Esophagus mucosa (tissue), 1 donor: Measurements from ENCODE around the gene MYPN. TPM values are rescaled to one million over a fixed set of nuclear protein-coding genes. Genes with fewer than 3 reads are reported as not detected.
"Not testable (repeated sequence)": the region's sequence is repeated elsewhere in the genome, so short reads cannot be mapped to it uniquely, and the experiment has no call there.

Experiments
- ATAC-seq: fragments of 200-7000 bp; cut with Tn5 transposase; one replicate; pipeline ENCODE4 v1.9.1; 2020
- total RNA-seq: library from RNA; stranded (reverse); gene quantifications from one replicate; pipeline ENCODE4 v1.2.4, GENCODE V29; 2023
- donor health status: DM: yes; HTN: yes; CAD: no.

Gene MYPN
- total RNA-seq, 1 donor from 2014 or later, result 0.08 TPM

DNA sequence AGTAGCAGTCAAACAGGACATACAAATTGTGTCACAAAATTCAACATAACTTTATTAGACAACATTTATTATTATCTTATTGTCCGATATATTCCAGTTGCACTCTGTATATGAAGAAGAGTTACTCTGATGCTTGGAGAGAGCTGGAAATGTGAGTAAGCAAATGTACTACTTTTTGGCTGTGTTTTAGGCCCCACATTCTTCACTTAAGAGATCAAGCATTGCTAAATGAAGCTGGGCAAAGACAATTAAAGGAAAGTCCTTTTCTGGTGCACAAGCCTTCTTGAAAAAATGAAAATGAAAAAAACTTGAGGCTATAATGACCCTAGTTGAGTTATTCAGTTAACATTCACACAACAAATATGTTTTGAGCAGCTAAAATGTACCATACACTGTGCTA lies 26.1 kb downstream of the MYPN start:
- ATAC-seq, result no peak

DNA sequence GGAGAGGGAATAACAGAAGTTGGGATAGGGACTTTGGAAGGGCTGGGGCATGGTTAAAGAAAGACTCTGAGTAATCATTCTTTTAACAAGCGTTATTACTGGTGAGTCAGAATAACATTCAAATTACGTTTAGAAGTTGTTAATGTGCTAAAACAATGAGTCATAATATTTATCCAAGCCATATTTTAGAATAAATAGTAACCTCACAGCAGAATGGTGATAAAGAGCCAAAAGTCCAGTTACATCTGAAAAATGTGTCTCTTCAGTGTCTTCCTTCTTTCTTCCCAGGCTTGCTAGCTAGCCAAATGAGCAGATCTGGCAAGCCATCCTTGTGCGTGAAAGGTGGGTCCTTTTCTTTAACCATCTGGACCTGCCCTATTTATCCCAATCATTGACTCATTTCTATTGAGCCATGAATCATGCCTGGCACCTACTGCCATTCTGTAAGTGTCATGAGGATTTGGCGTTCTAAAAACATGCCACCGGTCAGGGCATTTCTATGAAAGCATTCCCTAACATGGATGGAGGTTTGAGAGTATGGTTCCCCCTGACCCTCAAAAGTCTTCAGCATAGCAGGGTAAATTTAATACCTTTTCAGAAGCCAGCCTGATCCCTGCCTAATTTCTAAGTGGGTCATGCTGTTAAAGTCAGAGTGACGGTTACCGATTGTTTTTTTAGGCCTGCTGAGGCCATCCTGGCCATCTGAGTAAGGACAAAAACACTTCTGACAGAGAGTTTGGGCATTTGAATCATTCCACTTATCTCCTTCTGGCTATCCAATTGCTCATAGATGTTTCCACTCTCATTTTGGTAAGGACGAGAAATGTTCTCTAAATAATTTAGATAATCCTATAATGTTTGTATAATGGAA lies 26.9 kb downstream of the MYPN start:
- ATAC-seq, result peak; percentile 89

DNA sequence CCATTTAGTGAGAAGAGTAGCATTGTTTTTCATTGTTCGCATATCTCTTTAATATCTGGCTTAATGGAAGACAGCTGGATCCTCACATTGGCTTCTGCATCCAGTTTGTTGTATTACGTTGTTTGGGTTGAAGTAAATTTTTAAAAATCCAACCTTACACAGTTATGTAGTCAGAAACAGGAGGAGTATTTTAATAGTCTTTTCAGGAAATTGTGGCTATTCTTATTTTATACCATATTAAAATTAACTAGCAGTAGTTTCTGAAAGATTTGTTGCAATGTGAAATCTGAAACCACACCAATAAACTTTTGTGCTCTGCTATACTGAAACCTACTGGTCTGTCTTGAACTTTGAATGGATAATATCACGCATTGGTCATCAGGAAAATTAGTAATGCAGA lies 27.9 kb downstream of the MYPN start:
- ATAC-seq, result no peak

DNA sequence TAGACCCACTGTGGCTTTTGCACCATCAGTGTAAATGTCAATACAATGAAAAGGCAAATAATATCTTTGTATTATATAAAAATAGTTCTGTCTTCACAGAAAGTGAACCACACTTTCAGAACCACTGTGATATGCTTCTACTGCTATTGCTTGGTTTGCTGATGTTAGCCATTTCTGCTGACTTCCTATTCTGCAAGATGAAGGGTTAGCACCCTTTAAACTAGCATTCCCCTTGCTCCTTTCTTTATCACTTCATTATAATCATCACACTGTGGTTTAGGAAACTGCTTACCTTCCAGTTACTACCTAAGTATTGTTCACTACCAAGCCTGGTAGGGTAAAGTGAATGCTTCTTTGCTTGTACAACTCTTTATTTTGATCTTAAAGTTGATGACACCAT lies 29.2 kb downstream of the MYPN start:
- ATAC-seq, result no peak

DNA sequence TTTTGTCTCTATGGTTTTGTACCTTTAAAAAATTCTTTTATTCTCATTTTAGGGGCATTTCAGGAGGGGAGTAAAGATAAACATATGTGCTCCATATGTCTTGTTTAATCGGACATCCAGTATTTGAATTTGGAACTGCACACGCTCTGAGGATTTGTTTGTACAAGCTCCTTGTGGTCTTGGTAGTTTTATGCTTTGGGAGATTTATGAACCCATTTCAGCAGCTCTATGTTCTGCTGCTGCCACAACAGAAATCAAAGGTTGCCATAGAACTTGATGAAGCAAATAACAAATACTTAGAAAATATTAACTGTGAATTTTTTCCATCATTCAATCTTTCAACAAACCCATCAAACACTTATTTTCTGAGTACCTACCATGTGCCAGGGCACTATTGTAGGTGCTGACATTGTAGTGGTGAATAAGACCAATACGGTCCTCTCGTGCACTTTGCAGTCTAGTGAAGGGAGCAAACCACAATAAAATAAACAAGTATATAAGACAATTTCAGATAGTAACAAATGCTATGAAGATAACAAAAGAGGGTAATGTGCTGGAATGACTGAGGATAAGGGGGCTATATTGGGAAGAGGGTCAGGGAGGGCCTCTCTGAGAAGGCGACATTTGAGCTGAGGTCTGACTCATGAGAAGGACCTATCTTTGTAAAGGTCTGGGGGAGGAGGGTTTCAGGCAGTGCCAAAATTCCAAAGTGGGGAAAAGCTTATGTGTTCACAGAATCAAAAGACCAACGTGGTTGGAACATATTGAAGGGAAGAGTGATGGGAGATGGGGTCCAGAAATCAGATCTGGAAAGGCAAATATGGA lies 30.4 kb downstream of the MYPN start:
- ATAC-seq, result no peak

DNA sequence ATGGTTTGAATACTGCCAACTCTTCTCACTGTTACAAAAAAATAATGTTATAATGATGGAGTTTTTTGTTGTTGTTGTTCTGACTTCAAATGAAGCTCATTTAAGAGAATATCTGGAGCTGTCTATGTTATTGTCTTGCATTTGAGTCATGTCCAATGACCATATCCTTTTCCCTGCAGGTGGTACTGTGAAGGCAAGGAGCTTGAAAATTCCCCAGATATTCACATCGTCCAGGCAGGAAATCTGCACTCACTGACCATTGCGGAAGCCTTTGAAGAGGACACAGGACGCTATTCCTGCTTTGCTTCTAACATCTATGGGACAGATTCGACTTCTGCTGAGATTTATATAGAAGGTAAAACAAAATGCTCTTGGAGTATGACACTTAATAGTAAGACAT lies 33.5 kb downstream of the MYPN start:
- ATAC-seq, result no peak

DNA sequence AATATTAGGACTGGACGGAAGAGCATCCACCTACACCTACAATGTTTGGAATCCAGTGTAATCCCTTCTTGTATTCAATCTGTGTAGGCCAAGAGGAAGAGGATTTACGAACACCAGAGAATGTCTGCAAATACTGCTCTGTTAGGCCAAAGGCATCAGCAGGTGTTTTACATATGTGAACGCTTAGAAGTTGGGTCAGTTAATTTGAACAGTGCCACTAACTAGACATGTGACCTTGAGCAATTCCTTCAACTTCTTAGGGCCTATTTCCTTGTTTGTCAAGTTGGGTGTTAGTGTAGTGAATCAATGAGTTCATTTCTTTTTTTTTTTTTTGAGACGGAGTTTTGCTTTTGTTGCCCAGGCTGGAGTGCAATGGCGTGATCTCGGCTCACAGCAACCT lies 35.4 kb downstream of the MYPN start:
- ATAC-seq, result no peak

DNA sequence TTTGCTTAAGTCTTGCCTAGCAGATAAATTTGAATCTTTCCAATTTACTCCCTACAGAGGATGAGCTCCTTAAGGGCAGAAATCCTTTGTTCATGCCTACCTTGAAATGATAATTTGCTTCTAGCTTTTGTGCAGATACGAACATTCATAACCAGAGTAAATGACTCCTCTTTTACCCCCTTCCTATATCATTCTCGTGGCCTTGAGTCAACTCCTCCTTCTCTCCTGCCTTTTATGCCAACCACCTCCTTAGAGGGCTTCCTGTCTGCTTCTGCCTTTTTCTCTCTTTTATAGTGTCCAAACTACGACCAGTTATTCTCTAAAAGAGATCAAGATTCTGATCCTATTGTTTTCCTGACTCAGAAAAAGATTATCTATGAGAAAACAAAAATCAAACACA lies 36.4 kb downstream of the MYPN start:
- ATAC-seq, result no peak

DNA sequence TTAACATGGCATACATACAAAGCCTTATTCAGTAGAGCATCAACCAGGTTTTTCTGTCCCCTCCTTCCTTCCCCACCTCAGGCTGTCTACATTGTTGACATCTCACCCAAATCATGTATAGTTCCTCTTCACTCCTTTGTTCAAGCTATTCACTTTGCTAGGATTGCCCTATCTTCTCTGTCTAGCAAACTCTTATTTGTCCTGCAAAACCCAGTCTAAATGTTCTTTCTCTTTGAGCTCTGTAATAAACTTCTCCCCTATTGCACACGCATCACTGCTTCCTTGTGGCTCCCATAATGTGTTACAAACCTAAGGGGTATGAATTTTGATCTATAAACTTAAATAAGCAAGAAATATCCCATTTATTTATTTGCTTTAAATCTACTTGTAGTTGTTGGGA lies 36.8 kb downstream of the MYPN start:
- no peak for ATAC-seq

DNA sequence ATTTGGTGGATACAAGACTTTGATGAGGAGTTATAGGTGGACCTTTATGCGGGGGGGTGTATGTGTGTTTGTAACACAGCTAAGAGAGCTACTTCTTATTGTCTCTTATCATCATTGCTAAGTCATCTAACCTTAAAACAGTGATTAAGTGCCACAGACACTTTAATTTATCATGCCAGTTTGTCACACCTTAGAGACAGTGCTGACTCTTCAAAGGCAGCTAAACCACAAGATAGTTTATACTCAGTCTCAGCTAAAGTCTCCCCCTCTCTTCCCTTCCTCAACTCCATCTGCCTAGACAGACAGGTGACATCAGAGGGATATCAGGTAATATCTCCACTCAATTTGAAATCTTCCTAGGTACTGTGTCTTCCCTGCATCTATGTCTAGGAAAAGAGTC lies 42.2 kb downstream of the MYPN start:
- no peak for ATAC-seq

DNA sequence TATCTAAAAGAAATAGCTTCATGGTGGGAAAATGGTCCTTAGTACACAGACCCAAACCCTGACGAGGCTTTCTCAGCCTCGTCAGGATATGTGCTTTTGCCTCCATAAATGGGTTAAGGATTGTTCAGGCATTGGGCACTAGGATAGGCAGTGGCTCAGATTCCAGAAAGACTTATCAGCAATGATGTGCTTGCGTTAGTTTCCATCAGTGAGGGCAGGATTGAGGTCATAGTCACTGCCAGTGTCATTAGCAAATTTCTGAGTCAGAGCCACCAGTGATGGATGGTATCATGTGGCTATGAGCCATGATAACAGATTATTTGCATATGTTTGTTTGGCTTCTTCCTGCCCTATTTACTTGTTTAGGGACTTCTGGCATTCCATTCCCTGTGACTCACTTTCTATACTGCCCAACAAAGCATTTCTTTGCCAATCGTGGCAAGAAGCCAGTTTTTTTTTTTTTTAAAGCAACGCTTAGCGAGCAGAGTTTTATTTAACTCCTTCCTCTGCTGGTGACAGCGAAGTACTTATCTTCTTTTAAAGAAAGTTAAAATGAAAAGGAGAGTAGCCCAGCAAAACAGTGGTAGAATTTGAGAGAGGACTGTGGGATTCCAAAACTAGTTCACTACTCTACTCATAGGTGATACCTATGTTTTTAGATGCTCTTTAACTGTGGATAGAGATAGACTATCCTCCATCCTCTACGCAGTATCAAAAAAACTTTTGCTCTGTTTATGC lies 44.4 kb downstream of the MYPN start:
- ATAC-seq, result peak; percentile 94

DNA sequence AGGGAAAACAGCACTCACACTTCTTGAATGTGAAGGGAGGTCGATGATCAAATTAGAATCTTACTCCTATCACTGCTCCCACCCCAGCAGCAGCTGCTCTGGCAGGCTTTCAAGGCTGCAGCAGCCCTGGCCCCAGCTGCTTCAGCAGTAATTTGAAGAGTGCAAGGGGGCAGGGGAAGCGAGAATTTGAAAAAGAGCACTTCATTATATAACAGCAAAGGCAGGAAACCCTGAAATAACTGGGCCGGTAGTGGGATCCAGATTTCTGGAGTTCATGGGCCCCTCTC lies 44.9 kb downstream of the MYPN start:
- ATAC-seq, result no peak

DNA sequence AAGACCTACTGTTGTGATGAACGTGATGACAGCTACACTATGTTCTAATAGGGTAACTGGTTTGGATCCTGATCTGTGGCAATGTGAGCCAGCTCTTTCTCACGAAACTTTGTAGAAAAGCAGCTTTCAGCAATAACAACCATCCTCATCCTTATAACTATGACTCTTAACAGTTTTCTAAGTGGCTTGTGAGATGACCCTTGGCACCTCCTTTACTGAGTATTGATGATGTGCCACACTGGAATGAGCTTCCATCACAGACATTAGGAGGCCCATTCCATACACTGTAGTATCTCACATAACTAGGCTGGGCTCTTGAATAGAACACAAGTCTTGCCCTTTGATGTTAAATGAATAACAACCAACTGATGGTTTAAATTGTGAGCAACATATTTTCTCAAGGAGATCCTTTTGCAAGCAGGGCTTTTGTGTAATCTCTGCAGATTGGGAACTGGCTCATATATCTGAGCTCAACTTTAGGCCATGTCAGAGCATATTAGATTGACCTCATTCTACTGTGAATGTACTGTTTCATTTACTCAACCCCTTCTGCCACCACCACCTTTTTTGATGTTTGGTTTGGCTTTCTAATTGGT lies 46.4 kb downstream of the MYPN start:
- ATAC-seq, result no peak

DNA sequence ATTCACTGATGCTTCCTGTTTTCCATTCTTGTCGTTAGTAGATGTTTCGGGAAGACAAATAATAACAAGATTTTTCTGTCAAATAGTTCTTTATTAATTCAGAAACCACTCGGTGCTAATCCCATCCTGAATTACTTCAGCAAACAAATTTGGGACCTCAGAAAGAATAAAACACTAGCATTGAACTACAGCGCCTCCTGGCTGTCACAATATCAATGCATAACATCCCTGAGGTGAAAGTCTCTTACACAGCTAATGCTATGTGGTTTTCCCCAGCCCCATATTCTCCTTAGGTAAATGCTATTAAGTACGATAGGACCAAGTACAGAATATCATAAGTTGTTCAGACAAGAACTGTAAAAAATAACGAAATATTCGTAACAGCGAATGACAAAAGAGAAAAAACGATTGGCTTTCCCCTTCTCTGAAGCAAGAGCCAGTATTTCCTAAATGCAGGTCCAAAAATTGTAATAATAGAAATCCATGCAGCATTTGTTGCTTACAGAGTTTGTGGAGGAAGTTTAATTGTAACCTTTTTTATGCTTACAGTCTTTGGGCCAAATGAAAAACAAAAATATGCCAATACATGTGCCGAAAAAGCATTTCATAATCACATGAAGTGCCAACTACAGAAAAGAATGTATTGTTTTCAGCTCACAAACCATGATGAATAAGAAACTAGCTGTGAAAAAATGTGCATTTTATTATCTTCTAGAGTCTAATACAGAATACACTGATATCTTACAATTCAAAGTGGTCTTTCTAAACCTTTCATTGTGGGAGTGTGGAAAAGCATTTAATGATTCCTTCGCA lies 47.3 kb downstream of the MYPN start:
- ATAC-seq, result peak; percentile 49

DNA sequence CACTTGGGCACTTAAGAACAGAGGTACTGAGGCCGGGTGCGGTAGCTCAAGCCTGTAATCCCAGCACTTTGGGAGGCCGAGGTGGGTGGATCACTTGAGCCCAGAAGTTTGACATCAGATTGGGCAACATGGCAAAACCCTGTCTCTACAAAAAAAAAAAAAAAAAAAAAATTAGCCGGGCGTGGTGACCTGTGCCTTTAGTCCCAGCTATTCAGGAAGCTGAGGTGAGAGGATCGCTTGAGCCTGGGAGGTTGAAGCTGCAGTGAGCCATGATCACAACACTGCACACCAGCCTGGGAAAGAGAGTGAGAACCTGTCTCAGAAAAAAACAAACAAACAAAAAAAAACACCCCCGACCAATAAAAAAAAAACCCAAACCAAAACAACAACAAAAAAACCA lies 48.2 kb downstream of the MYPN start:
- ATAC-seq, result not testable (repeated sequence)

DNA sequence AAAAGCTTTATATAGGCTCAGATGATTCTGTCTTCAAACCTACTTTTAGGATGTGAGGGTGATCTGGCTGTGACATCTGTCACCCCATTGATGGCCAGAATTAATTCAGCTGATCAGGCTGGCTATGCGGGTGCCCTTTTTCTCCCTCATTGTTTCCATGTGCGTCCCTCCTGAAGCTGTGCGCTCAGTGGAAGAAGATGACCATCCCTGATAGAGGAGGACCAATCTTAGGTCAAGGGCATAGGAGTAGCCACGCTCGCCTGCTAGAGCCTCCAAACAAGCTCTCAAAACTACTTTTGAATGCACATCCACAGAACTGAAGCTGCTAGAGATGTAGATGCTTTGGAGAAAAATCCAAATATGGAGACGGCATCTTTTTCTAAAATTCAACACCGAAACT lies 48.7 kb downstream of the MYPN start:
- no peak for ATAC-seq

DNA sequence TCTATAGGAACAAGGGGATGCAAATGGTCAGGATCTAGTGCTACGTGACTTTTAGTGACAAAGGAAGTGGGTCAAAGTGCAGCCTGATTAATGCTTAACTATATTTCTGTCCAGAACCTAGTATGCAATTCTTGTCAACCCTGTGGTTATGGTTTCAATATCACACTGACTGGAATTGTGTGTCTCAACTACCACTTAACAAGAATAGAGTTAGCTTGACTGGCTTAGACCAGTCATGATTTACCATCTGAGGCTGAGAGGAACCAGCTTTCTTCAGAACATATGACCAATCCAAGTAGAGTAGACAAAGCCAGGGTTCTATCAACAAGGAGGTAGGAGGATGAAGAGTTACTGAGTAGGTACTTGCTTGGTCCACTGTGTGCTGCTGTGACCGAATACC lies 54.4 kb downstream of the MYPN start:
- ATAC-seq, result no peak

DNA sequence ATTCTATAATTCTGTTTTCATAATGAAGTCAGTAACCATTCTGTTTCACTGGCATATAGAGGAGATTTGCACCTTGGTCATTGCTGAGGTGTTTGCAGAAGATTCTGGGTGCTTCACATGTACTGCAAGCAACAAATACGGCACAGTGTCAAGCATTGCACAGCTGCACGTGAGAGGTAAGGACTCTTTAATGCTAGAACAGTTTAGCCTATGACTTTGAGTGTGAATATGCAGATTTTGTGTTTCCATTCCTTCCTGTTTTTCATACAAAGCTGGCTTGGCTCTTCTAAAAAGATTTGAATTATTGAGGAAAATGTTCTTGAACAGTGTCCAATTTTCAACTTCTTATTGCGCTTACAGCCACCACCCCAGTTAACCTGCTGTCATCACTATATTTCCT lies 56.4 kb downstream of the MYPN start:
- ATAC-seq, result no peak

DNA sequence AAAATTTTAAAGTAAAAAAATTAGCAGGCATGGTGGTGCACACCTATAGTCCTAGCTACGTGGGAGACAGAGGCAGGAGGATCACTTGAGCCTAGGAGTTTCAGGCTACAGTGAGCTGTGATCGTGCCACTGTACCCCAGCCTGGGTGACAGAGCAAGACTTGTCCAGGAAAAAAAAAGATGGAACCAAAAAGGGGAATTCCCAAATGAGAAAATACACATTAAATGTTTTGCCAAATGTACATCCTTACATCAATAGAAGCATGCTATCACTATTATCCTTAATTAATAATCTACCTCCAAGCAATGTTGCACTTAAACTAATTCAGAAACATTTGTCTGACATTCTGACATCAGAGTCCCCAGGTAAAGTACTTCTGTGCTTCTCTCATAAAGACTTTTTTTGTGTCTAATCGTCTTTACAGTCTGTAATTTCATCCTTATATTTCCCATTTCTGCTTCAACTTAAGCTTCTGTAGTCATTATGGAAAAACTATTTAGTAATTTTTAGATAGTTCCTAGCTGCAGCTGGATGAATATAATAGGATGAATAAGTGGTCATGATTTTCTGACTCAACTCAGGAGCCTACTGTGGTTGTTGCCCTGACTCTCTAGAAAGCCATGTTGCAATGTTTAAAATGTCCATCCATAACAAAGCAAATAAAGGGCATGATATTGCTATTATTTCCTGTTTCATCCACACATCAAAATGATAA lies 57.7 kb downstream of the MYPN start:
- ATAC-seq, result no peak

DNA sequence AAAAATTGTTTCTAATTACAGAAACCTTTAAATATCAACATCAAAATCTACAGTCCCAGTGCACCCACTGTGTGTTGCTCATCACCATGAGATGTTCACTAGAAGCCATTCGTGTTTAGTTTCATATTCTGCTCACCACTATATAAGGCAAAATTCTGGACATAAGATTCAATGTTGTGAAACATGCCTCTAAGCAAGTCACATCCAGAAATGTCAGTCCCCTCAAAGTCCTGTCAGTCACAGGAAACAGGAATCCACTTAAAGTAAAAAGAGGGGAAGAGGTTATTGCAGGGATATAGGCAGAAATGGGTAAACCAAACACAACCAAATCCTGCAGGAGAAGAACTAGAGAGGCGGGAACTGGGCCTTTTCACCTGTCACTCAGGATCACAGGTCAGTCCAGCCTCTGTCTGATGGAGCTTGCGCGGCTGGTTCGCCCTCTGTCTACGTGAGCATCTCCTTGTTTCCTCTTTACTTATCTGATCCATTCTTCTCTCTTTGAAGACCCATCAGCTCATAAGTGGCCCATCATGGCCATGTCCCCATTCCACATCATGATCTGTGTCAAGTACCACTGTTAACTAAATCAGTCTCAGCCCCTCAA lies 58.4 kb downstream of the MYPN start:
- no peak for ATAC-seq

DNA sequence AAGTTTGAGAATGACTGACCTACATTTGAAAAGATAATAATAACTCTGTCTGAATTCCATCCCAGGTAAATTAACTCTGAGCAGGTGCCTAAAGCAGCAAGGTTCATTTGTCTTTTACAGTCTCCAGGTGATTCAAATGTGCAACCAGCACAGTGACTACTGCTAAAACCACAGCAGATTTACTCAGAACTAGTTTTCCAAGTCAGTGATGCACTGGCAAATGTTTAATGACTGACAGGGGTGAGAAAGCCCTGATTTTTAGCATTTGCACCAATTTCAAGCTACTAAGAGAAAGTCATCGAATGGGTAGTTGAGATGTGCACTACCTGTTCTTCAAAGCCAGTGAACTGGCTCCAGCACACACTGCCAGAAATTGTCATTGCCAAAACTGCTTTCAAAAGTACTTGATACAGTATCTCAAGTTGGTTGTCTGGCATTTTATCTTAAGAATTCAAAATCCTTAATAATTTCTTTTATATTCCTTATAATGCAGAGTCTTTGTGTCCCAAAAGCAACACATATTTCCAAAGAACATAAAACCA lies 62.3 kb downstream of the MYPN start:
- no peak for ATAC-seq
